ENCODE results near the gene MYL5. TPM values are rescaled to one million over a fixed set of nuclear protein-coding genes. Genes with fewer than 3 reads are reported as not detected.
"Not testable (repeated sequence)": the region's sequence is repeated elsewhere in the genome, so short reads cannot be mapped to it uniquely, and the experiment has no call there.

The MYL5 gene
- total RNA-seq, 1 donor from 2014 or later = 27.9 TPM

DNA sequence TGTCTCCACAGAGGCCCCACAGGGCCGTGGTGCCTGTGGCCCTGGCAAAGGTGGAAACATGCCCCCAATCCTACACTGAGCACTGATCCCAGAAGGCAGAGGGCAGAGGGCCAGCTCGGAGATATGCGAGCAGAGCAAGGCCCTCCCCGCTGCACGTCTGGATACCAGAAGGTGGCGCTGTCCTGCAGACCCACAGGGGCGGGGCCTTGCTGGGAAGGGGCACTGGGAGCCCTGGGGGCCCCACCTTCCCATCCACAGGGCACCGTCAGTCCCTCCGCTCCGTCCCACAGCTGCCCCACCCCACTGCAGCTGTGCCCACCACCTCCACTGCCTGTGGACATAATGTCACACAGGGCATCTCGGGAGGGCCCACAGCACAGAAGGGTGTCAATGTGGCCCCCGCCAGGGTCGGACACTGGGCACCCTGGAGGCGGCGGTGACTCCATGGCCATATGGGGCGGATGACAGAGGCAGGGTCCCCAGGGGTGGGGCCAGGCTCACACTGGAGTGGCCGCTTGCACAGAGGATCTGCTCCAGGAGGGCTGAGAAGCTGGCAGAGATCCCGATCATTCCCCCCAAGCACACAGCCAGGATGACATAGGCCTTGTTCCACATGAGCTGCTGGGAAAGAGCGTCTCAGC, 9.8 kb downstream of the MYL5 start:
- intact Hi-C loops (cut with micrococcal nuclease) = loop anchor here (1.0 kb wide), 1 partner anchor 21 kb away; the partner anchor contains the start of gene PCGF3

GRCh38 chr4:684623-685327, 10.4 kb downstream of the MYL5 start:
- intact Hi-C loops (cut with micrococcal nuclease) = loop anchor here (1.0 kb wide), 1 partner anchor 21 kb away; the partner anchor contains the start of gene PCGF3

GRCh38 chr4:685679-686412, 11.5 kb downstream of the MYL5 start:
- intact Hi-C loops (cut with micrococcal nuclease) = no loop called here

DNA sequence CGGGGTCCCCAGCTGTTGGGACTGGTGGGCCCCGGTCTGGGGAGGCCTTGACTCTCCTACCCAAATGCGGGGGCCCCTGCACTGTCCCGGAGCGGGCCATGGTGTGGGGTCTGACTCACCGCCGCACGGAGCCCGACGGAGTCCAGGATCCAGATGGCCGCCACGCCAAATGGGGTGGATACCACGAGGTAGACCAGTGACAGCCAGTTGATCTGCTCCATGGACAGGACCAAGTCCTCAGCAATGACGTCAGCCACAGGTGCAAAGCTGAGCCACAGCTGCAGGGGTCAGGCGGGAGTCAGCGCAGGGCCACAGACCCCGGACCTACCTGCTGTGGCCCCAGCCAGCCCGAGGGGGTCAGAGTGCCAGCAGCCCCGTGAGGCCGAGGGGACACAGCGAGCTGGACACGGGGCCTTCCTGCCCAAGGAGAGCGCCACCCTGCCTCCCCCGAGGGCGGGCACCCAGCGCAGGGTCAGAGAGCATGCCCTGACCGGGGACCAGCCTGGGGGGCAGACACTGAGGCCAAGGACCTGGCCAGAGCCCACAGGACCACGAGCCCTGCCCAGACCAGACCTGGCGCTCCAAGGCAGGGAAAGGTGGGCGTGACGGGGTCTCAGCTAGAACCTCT, 12.2 kb downstream of the MYL5 start:
- intact Hi-C loops (cut with micrococcal nuclease) = no loop called here

DNA sequence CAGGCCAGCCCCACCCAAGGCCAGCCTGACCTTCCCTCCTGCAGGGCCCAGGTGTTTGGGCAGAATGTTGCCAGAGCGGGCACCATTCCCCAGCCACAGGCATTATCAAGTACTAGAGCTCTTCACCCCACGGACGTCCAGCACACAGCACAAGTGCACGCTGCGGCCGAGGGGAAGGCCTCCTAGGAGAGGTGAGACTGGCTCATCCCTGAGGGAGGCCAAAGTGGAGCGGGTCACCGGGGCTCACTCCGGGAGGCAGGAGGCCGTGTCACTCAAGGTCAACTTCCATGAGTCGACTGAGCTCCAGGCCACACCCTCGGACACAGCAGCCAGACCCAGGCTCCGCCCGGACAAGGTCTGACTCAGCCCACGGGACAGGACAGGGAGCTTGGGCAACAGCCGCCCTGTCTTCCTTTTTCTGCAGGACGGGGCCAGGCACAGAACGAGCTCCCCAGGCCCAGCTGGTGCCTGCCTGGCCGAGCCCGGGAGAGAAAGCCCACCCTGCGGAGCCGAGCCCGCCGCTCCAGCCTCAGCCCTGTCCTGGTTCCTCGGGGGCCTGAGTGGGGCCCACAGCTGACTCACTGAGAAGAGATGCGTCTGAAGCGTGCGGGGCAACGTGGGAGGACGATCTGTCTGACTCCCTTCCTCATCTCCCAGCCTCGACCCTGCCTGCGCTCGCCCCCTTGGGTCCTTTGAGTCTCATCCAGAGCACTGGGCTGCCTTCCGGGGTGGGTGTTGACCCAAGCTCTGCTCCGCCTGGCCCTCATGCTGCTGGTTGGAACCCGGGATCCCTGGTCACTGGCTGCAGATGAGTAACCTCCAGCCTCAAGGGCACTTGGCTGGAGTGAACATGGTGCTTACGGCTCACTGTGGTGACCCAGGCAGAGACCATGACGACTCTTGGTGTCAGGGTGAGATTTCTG, 13.0 kb downstream of the MYL5 start:
- intact Hi-C loops (cut with micrococcal nuclease) = no loop called here

- intact Hi-C loops (cut with micrococcal nuclease) = no loop called here
These were observed 13.9 kb downstream of the MYL5 start for GRCh38 chr4:687971-688853.

- intact Hi-C loops (cut with micrococcal nuclease) = no loop called here
These were observed 14.7 kb downstream of the MYL5 start, which contains the start of gene SLC49A3 for GRCh38 chr4:688854-689681. Gene SLC49A3 (minus strand): TSS chr4:689151. CDS start chr4:689127, 24 bp downstream.

DNA sequence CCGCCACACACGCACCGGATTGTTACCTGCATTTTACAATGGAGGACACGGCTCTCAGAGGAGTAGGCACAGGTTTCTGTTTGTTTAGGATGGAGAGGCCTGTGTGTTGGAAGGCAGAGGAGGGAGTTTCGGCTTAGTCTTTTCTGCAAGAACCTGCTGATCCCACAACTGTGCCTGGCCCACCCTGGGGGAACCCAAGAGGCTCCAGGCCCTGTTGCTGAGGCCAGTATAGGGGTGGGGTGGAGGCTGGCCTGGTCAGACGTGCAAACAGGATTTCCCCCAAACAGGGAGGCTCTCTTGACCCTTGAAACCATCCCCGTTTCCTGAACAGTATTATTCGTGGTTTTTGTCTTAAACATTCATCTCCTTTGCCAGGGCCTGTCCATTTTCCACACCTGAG, 15.4 kb downstream of the MYL5 start:
- intact Hi-C loops (cut with micrococcal nuclease) = no loop called here

GRCh38 chr4:692771-693554, 18.6 kb downstream of the MYL5 start:
- intact Hi-C loops (cut with micrococcal nuclease) = no loop called here

DNA sequence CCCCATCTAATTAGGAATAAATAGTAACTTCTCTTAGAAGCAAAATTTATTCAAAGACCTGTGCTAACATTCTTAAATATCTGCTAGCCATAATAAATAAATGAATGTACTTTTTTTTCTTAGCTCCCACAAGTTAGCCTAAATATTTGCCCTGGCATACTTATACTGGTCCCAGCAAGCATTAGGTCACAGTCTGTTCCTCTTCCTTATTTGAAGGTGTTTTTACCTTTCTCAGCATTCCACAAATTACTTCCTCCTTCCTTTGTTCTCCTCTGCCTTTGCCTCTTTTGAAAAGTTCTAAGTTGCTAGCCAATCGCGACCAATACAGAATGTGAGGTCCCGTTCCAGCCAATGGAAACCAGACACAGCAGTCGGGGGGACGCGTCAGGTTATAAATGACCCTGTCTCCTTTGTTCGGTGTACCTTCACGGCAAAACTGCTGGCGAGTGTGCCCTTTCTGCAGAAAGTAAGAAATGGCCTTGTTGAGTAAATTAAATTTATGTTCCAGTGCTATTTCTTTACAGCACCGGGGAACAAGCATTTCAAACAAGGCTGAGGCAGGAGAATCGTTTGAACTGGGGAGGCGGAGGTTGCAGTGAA, 20.1 kb downstream of the MYL5 start:
- intact Hi-C loops (cut with micrococcal nuclease) = not testable (repeated sequence)

- intact Hi-C loops (cut with micrococcal nuclease) = no loop called here
These were observed 25.7 kb downstream of the MYL5 start for GRCh38 chr4:699816-700580.

DNA sequence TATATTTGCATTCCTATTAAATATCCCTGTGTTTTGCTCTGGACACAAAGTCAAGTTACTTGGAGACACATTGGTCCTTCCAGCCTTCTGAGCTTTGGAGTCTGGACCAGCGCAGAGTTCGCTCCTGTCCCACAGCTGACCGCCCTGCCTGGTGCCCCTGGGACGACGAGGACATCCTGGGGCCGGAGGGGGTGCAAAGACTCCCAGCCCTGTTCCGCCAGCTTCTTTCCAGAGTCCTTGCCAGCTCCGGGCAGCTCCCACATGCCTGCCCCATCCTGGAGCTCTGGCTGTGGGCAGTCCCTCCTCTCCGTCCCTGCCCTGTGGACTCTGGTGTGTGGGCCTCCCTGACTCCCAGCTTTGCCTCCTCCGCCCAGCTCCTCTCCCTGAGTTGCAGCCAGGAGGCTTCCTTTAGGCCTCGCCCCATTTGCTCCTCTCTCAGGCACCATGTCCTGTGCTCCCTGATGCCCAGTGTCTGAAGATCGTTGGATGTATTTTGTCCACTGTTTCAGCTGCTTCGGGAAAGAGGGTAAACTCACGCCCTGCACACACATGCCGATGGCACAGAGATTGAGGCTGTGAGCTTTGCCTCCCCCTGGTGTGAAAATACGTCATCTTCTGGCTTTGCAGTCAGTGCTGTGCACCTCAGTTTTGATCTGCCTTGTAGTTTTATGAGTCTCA, 26.4 kb downstream of the MYL5 start:
- intact Hi-C loops (cut with micrococcal nuclease) = no loop called here

DNA sequence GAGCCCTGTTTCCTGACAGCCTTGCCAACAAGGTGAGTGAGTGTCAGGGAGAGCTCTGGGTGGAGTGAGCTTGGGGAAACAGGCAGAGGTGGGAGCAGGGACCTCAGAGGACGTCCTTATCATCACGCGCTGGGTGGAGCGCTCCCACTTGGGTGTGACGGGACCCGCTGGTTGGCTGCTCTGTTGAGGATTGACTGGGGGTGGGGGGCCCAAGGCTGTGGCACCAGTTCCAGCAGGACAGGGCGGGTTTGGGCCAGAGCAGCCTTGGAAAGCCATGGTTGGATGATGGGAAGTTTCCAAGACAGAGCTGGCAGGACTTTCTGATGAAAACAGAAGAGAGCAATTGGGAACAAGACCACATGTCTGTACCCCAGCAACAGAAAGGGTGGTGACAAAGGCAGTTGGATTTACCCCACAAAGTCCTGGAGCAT, 28.3 kb downstream of the MYL5 start:
- intact Hi-C loops (cut with micrococcal nuclease) = no loop called here

DNA sequence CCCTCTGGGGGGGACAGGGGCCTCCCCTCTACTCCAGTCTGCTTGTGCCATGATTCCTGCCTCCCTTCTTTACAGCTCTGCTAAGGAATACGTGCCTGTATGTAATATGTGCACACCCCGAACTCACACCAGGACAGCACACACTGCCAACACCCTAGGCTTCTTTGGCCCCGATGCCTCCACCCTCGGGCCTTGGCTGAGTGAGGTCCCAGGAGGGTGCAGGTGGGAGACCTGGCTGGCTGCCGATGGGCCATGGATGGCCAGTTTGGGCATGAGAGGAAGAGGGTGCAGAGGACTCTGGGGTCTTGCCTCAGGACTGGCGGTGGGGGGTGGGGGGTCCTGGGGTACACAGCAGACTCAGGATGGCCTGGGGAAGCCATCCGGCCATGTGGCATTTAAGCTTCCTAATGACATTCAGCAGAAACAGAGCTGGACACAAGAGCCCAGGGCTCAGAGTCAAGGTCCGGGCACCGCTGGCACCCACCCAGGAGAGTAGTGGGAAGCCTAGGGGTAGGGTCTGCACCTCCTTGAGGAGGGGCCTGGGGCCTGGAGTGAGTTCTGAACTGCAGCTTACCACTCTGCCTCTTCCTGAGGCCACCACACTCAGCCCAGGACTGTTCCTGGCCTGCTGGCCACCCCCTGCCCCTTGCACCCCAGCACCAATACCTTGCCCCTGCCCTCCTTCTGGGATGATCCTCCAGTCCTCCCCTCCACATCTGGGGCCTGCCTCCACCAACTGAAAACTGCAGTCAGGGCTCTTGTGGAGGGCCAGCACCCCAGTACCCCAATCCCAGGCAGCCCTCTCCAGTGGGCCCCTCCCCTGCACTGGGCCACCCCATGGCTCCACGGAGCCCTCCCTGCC, 29.2 kb downstream of the MYL5 start:
- intact Hi-C loops (cut with micrococcal nuclease) = loop anchor here (2.0 kb wide), 1 partner anchor 269 kb away; the partner anchor contains the start of gene DGKQ
